B cell (primary cell): ENCODE data around the gene WDR4.

Experiments
- CTCF ChIP-seq: fragments of 200-600 bp; IDR thresholded peaks from one replicate; pipeline ENCODE4 v1.8.0; 2022; ENCODE audit warnings: antibody characterized with exemption, mild to moderate bottlenecking
- EZH2 ChIP-seq: IDR thresholded peaks from 2 replicates; pipeline ENCODE4 v1.6.1; 2012; ENCODE audit warnings: borderline replicate concordance, low read depth, mild to moderate bottlenecking, moderate library complexity, low read length; ENCODE audit not compliant: insufficient read depth, poor library complexity, severe bottlenecking

GRCh38 chr21:42845296-42845965 lies 33.9 kb downstream of the WDR4 start:
- no peak for TF ChIP-seq CTCF
- no peak for TF ChIP-seq EZH2
